ENCODE data around the gene RHOH.

DNA sequence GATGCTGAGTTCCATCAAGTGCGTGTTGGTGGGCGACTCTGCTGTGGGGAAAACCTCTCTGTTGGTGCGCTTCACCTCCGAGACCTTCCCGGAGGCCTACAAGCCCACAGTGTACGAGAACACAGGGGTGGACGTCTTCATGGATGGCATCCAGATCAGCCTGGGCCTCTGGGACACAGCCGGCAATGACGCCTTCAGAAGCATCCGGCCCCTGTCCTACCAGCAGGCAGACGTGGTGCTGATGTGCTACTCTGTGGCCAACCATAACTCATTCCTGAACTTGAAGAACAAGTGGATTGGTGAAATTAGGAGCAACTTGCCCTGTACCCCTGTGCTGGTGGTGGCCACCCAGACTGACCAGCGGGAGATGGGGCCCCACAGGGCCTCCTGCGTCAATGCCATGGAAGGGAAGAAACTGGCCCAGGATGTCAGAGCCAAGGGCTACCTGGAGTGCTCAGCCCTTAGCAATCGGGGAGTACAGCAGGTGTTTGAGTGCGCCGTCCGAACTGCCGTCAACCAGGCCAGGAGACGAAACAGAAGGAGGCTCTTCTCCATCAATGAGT, 46.6 kb downstream of the RHOH start:
- TF ChIP-seq, protein P1, sequence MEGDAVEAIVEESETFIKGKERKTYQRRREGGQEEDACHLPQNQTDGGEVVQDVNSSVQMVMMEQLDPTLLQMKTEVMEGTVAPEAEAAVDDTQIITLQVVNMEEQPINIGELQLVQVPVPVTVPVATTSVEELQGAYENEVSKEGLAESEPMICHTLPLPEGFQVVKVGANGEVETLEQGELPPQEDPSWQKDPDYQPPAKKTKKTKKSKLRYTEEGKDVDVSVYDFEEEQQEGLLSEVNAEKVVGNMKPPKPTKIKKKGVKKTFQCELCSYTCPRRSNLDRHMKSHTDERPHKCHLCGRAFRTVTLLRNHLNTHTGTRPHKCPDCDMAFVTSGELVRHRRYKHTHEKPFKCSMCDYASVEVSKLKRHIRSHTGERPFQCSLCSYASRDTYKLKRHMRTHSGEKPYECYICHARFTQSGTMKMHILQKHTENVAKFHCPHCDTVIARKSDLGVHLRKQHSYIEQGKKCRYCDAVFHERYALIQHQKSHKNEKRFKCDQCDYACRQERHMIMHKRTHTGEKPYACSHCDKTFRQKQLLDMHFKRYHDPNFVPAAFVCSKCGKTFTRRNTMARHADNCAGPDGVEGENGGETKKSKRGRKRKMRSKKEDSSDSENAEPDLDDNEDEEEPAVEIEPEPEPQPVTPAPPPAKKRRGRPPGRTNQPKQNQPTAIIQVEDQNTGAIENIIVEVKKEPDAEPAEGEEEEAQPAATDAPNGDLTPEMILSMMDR (IDR thresholded peaks at IDR 0.05): no peak
- TF ChIP-seq POLR2AphosphoS5 (IDR thresholded peaks at IDR 0.05): no peak
- TF ChIP-seq EP300 (IDR thresholded peaks at IDR 0.05): no peak
- no peak for TF ChIP-seq POLR2A (IDR thresholded peaks at IDR 0.05; ENCODE audit: low read depth)

Measured in esophagus muscularis mucosa (tissue), 4 donors.